AG10803 (cell line): Measurements from ENCODE around the gene ADAMTS2.
"Not testable (repeated sequence)": the region's sequence is repeated elsewhere in the genome, so short reads cannot be mapped to it uniquely, and the experiment has no call there.

Experiments
- DNase-seq: peaks from one replicate; pipeline ENCODE4 v3.0.0; 2010; ENCODE audit warnings: low read depth
- H3K4me3 ChIP-seq: 2 replicates; pipeline ENCODE4 v1.5.1; 2011; ENCODE audit warnings: mild to moderate bottlenecking, low read length, control low read depth
- CTCF ChIP-seq: conservative IDR thresholded peaks from 2 replicates; pipeline ENCODE4 v1.5.1; 2011; ENCODE audit warnings: mild to moderate bottlenecking, low read length, control low read depth, inconsistent platforms

Gene ADAMTS2

GRCh38 chr5:179113143-179113530 lies 232.1 kb downstream of the ADAMTS2 start:
- no peak for TF ChIP-seq CTCF
- DNase-seq: no peak
- no peak overlapping the region for H3K4me3 ChIP-seq

GRCh38 chr5:179112469-179113142 lies 232.7 kb downstream of the ADAMTS2 start:
- no peak for TF ChIP-seq CTCF
- DNase-seq: no peak
- H3K4me3 ChIP-seq: no peak overlapping the region

- no peak for TF ChIP-seq CTCF
- H3K4me3 ChIP-seq: no peak overlapping the region
- DNase-seq: no peak
These were observed 233.7 kb downstream of the ADAMTS2 start for GRCh38 chr5:179111267-179112207.

GRCh38 chr5:179110528-179110927 lies 234.7 kb downstream of the ADAMTS2 start:
- TF ChIP-seq CTCF: no peak
- no peak overlapping the region for H3K4me3 ChIP-seq
- DNase-seq: no peak

GRCh38 chr5:179101282-179101681 lies 244.0 kb downstream of the ADAMTS2 start:
- not testable (repeated sequence) for DNase-seq, H3K4me3 ChIP-seq

GRCh38 chr5:179089502-179089901 lies 255.8 kb downstream of the ADAMTS2 start:
- H3K4me3 ChIP-seq: no peak overlapping the region
- DNase-seq: no peak
- no peak for TF ChIP-seq CTCF

- no peak for DNase-seq
- TF ChIP-seq CTCF: no peak
- no peak overlapping the region for H3K4me3 ChIP-seq
These were observed 264.5 kb downstream of the ADAMTS2 start for GRCh38 chr5:179080724-179081123.
